ENCODE data around the gene PRKAG2.

PRKAG2 gene

GRCh38 chr7:151864081-151864480 is 12.8 kb downstream of the PRKAG2 start:
- DNase-seq = no peak

GRCh38 chr7:151863386-151864079 is 13.4 kb downstream of the PRKAG2 start:
- DNase-seq = peak; percentile 71

GRCh38 chr7:151862606-151863381 is 14.1 kb downstream of the PRKAG2 start:
- DNase-seq = no peak

- no peak for DNase-seq
These were observed 15.0 kb downstream of the PRKAG2 start for GRCh38 chr7:151861881-151862280.

GRCh38 chr7:151860771-151861170 is 16.1 kb downstream of the PRKAG2 start:
- no peak for DNase-seq

- DNase-seq = no peak
These were observed 16.8 kb downstream of the PRKAG2 start for GRCh38 chr7:151859948-151860685.

- no peak for DNase-seq
These were observed 17.6 kb downstream of the PRKAG2 start for GRCh38 chr7:151859111-151859947.

- DNase-seq = no peak
These were observed 18.5 kb downstream of the PRKAG2 start for GRCh38 chr7:151858456-151858855.

- no peak for DNase-seq
These were observed 19.0 kb downstream of the PRKAG2 start for GRCh38 chr7:151857866-151858450.

- no peak for DNase-seq
These were observed 19.5 kb downstream of the PRKAG2 start for GRCh38 chr7:151857412-151857811.

- no peak for DNase-seq
These were observed 20.4 kb downstream of the PRKAG2 start for GRCh38 chr7:151856516-151856915.

GRCh38 chr7:151856098-151856497 is 20.8 kb downstream of the PRKAG2 start:
- DNase-seq = no peak

- DNase-seq = no peak
These were observed 22.2 kb downstream of the PRKAG2 start for GRCh38 chr7:151854720-151855071.

- DNase-seq = peak; percentile 77
These were observed 22.8 kb downstream of the PRKAG2 start for GRCh38 chr7:151853896-151854719.

- no peak for DNase-seq
These were observed 24.2 kb downstream of the PRKAG2 start for GRCh38 chr7:151852486-151853396.

GRCh38 chr7:151851782-151852181 is 25.1 kb downstream of the PRKAG2 start:
- no peak for DNase-seq

- DNase-seq = peak; percentile 71
These were observed 25.7 kb downstream of the PRKAG2 start for GRCh38 chr7:151851145-151851751.

GRCh38 chr7:151850491-151851124 is 26.3 kb downstream of the PRKAG2 start:
- DNase-seq = no peak

- no peak for DNase-seq
These were observed 27.0 kb downstream of the PRKAG2 start for GRCh38 chr7:151849879-151850260.
